Urinary bladder (tissue), 4 donors: Measurements from ENCODE around the gene IL3. TPM values are rescaled to one million over a fixed set of nuclear protein-coding genes. Genes with fewer than 3 reads are reported as not detected.

Experiments
- DNase-seq: peaks from one replicate; pipeline ENCODE4 v3.0.0-alpha.2; 2015; ENCODE audit errors: extremely low spot score
- H3K27ac ChIP-seq: one replicate; pipeline ENCODE4 v1.5.1; 2013; ENCODE audit warnings: low read depth, mild to moderate bottlenecking, moderate library complexity
- H3K36me3 ChIP-seq: one replicate; pipeline ENCODE4 v1.6.1; 2013; ENCODE audit warnings: mild to moderate bottlenecking, moderate library complexity; ENCODE audit not compliant: insufficient read depth
- H3K4me1 ChIP-seq: one replicate; pipeline ENCODE4 v1.6.1; 2013; ENCODE audit warnings: mild to moderate bottlenecking, moderate library complexity; ENCODE audit not compliant: insufficient read depth
- H3K4me3 ChIP-seq: one replicate; pipeline ENCODE4 v1.5.1; 2013; ENCODE audit warnings: low read depth, low read length
- WGBS: extraction: QIAGEN DNeasy Blood & Tissue Kit; methylation state at CpG from one replicate; pipeline ENCODE4 v1.1.7; 2013; 5-methylcytosine and 5-hydroxymethylcytosine counted together
- polyA plus RNA-seq: library from polyadenylated mRNA; stranded (reverse); fragments of 200-250 nt; gene quantifications from one replicate; pipeline ENCODE4 v1.2.3, GENCODE V29; 2013
- total RNA-seq: library from RNA; depleted of rRNA; stranded (reverse); fragments of >200 nt; gene quantifications from one replicate; pipeline ENCODE4 v1.2.3, GENCODE V29; 2014
- donor health status: healthy with polysubstance abuse.
- donor health status: healthy.

The IL3 gene, protein sequence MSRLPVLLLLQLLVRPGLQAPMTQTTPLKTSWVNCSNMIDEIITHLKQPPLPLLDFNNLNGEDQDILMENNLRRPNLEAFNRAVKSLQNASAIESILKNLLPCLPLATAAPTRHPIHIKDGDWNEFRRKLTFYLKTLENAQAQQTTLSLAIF
- total RNA-seq (not detected), polyA plus RNA-seq (not detected)

DNA sequence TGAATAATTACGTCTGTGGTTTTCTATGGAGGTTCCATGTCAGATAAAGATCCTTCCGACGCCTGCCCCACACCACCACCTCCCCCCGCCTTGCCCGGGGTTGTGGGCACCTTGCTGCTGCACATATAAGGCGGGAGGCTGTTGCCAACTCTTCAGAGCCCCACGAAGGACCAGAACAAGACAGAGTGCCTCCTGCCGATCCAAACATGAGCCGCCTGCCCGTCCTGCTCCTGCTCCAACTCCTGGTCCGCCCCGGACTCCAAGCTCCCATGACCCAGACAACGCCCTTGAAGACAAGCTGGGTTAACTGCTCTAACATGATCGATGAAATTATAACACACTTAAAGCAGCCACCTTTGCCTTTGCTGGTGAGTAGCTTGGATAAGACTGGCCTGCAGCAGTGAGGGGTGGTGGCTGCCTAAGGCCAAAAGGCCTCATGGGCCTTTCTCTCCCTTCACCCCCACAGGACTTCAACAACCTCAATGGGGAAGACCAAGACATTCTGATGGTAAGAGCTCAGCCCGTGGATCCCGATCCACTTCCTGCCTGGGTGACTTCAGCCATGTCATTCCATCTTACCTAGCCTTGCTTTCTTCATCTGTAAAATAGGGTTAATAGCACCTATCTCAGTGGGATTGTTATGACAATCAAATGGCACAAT is at the start of gene IL3:
Gene IL3, plus strand, starts transcription at position 155 of the 661 bp plus-strand sequence. Its CDS starts 52 bp downstream, at position 207.
- no peak for DNase-seq
- WGBS: 88% methylated on average over 16 of the region's 16 CpGs

DNA sequence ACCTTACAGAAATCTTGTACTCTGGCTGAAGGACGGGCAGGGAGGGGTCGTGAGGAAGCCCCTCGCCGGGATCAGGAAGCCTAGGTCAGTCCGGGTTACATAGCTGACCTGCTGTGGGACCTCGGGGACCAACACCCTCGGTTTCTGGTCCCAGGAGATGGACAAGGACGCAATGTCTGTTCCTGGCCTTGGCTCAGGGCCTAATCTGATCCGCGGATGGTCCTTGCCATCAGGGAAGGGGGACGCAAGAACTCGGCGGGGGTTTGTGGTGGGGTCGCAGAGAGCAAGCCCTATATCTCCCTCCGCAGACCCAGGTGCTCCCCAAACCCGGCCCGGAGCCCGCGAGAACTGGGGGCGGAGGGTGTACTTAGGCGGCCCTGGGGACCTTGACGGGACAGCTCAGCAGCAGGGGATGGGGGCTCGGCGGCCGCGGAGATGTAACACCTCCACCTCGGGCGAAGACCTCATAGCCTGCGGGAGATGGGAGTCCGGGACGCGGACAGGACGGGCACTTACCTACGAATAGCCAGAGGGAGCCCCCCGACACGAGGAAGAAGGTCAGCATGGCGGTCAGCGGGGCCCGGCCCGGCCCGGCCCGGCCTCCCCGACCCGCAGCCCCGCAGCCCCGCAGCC is 49.4 kb upstream of the IL3 start:
- WGBS: 4% methylated on average over 46 of the region's 46 CpGs
- Histone ChIP-seq H3K27ac (no peak overlapping the region), H3K4me1 (no peaks in the 10 kb centered on the region), H3K36me3 (no peaks in the 10 kb centered on the region), H3K4me3 (peak overlapping the region; percentile 54)
- no peak for DNase-seq

More for the DNA sequence above, at the start of gene IL3:
- Histone ChIP-seq H3K4me1 (no peaks in the 10 kb centered on the region), H3K27ac (no peak within 1 kb of the TSS), H3K4me3 (no peak within 1 kb of the TSS), H3K36me3 (no peaks in the 10 kb centered on the region)

DNA sequence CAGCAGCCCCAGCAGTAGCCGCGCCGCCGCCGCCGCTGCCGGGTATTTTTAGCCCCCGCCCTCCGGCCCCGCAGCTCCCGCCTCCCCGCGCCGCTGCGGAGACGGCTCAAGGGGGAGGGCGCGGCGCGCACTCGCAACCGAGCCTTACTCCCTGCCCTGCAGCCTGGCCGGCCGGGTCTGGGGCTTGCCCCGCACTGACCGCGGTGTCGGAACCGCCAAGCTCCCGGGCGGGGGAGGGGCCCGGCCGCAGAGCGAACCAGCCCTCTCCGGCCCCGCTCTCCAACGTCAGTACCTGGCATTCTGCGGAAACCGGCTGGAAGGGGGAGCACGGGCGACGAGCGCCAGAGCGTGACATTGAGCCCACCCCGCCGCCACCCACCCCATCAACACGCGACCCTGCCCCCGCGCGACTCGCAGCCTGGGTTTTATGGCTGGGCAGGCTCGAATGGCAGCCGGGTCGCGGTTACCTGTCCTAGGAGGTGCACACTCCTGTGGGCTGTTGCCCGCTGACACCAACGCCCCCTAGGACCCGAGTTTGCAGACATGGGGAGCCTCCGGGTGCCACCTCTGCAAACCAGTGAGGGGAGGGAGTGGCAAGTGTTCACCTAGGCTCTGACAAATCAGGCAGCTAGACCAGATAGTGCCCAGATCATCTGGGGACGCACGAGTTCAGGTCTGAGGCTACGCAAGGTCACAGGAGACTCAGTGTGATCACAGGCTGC is 48.7 kb upstream of the IL3 start, which contains the start of gene ACSL6:
Gene ACSL6, minus strand, starts transcription at position 37 of the 722 bp plus-strand sequence. CDS start 105 bp downstream, outside the sequence.
- WGBS: 4% methylated on average over 61 of the region's 63 CpGs
- H3K4me3 ChIP-seq: peak within 1 kb of the TSS; percentile 54
- no peaks in the 10 kb centered on the region for H3K4me1 ChIP-seq
- no peaks in the 10 kb centered on the region for H3K36me3 ChIP-seq
- no peak for DNase-seq
- H3K27ac ChIP-seq: no peak within 1 kb of the TSS

DNA sequence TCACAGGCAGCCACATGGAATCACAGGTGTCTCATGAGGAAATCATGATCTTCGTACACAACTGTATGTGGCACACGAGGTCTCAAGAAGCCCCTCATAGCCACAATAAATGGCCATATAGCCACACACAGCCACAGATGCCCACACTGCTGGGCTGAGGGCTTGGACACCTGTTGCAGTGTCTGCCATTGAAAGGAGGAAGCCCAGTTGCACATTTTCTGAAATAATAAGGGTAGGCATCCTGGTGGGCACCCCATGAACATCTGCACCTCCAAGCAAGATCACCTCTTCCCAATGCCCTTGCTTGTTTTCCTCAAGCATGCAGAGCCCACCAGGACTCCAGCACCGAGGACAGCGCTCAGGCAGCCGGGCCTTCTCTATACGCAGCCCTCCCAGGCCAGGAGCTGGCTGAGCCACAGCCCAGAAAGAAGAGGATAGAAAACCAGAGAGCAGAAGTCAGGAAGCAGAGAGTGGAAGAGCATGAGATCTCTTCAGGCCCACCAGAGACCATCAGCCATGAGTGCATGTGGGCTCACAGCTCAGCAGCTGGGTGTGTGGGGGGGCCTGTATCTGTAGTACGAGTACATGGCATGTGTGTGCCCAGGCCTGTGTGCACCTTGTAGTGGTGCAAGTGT is 48.0 kb upstream of the IL3 start:
- H3K4me1 ChIP-seq: no peaks in the 10 kb centered on the region
- WGBS: 26% methylated on average over 7 of the region's 7 CpGs
- H3K4me3 ChIP-seq: no peak overlapping the region
- peak; percentile 25 for DNase-seq
- H3K27ac ChIP-seq: no peak overlapping the region
- no peaks in the 10 kb centered on the region for H3K36me3 ChIP-seq

DNA sequence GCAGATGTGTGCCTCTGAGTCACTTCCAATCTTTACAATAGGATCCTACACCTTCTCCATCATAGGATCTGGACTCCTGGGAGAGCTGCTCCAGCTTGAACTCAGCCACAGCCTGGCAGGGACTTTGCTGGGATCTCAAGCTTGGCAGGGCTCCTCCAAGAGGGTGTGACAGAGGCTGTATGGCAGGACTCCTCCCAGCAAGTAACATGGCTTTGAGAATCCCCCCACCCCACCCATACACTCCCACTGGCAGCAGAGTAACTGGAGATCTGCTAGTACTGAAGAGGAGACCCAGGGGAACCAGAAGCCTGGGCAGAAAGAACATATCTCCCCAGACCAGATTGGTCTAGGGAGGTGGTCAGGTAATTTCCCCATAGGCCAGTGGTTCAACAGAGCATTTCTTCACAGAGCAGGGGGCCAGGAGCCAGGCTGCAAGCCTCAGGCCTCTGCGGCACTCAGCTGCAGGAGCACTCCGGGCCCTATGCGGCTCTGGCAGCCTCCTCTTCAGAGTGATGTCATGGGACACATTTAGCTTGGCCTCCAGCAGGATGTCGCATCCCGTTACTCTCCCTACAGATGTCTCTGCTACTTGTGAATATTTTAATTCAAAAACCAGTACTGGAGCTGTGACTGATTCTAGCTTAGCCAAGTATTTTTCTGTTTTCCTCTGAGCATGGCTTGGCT is 47.3 kb upstream of the IL3 start:
- 78% methylated on average over 5 of the region's 5 CpGs for WGBS
- Histone ChIP-seq H3K4me1 (no peaks in the 10 kb centered on the region), H3K27ac (no peak overlapping the region), H3K4me3 (no peak overlapping the region), H3K36me3 (no peaks in the 10 kb centered on the region)
- DNase-seq: no peak

DNA sequence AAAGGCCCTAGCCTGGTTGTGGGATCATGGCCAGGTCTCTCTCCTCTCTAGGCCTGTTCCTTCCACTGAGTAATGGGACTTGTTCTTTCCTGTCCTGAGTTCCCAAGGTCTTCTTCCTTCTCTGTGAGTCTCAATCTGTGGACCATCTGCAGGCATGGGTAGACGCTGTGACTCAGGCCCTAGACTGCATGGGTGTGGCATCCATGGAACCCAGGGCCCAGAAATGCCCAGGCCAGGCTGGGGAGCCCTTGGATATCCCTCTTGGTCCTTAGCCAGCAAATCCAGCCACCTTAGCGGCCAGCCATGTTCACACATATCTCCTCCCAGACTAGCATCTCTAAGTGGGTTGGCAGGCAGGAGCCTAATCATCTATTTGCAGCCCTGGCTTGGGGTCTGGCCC is 46.7 kb upstream of the IL3 start:
- Histone ChIP-seq H3K36me3 (no peaks in the 10 kb centered on the region), H3K27ac (no peak overlapping the region), H3K4me1 (no peaks in the 10 kb centered on the region), H3K4me3 (no peak overlapping the region)
- WGBS: 81% methylated on average over 2 of the region's 2 CpGs
- no peak for DNase-seq

DNA sequence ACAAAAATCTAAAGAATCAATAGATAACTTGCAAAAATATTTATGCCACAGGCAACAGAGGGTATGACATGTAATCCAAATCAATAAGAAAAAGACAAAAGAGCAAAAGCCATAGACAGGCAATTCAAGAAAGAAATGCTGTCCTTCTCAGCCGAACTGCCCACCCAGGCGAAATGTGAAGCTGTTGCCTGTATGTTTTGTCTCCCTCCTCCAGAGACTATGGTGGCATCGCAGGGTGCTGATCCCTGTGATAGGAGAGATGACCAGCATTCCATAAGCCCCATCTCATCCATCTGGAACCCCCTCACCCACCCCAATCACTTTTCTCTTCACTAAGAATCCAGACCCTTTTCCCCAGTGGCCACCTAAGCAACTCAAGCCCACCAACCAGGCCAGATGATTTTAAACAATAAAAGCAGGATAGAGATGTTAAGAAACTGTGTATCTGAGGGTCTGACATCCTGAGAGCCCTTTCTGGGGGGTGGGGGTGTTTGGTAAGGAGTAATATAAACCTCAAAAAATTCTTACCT is 43.7 kb upstream of the IL3 start:
- H3K4me1 ChIP-seq: no peaks in the 10 kb centered on the region
- no peak overlapping the region for H3K27ac ChIP-seq
- WGBS: 82% methylated on average over 3 of the region's 3 CpGs
- no peaks in the 10 kb centered on the region for H3K36me3 ChIP-seq
- no peak overlapping the region for H3K4me3 ChIP-seq
- DNase-seq: no peak

DNA sequence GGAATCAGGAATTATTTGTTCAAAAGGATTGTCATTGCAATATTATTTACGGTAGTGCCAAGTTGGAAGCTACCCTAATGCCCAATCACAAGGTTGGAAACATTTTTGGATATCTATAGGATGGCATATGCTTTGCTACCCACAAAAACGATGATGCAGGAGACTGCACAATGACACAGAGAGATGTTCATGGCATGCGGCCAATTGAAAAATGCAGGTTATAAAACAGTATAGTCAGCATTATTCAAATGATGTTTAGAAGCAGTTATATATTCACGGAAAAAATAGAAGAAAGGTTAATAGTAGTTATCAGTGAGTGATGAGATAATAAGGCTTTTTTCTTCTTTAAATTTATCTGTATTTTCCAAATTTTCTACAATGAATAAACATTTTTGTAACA is 43.1 kb upstream of the IL3 start:
- 36% methylated on average over 4 of the region's 4 CpGs for WGBS
- H3K27ac ChIP-seq: no peak overlapping the region
- H3K36me3 ChIP-seq: no peaks in the 10 kb centered on the region
- DNase-seq: no peak
- no peak overlapping the region for H3K4me3 ChIP-seq
- no peaks in the 10 kb centered on the region for H3K4me1 ChIP-seq

DNA sequence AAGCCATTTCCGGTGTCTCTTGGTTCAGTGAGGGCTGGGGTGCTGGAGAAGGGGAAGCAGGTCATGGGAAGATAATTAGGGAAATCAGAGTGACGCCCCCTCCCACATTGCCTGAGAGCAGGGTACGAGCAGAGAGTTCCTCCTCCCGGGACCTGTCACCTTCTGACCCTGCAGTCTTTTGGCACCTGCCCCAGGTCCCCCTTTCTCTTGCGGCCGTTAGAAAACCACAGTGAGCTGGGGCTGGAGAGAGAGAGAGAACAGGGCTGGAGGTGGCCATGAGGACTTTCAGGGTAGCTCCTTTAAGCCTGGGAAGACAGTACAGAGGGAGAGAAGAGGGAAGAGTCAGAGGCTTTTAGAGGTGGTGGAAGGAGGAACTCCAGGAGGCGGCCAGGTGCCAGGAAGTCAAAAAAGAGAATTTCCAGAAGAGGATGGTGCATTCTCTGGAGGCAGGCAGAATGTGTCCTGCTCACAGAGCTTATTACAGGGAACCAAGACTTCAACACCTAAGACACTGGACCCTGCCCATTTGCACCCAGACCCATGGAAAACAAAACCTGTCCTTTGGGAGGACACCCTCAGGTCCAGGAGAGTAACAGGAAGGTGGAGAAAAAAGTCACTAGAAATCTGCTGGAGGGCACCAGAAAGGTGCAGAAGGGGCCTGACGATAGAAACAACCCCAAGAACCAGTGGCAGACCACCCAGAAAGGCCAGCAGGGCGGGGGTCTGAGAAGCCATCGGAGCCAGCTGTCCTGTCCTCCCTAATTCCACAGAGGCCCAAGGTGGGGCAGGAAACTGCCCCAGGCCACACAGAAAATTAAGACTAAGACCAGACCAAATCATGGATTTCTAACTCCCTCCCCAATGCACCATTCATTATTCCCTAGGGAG is 42.5 kb upstream of the IL3 start:
- Histone ChIP-seq H3K27ac (no peak overlapping the region), H3K36me3 (no peaks in the 10 kb centered on the region), H3K4me1 (no peaks in the 10 kb centered on the region), H3K4me3 (no peak overlapping the region)
- 31% methylated on average over 10 of the region's 10 CpGs for WGBS
- no peak for DNase-seq

DNA sequence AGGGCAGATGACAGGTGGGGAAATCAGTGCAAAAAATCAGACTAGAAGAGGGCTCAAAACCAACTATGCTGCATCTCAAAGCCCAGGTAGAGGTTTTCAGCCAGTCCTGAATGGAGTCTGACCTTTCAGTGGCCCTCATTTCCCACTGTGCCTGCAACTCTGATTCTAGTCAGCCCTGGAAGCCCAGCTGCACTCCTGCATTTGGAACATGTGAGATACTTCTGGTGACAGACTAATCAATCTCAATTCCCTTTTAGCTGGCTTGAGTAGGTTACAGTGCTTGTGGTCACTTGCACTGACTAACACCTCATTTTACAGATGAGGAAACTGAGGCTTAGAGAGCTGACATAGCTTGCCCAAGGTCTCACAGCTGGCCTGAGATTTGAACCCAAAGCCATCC is 41.1 kb upstream of the IL3 start:
- H3K27ac ChIP-seq: no peak overlapping the region
- H3K4me3 ChIP-seq: no peak overlapping the region
- no peak for DNase-seq
- no peaks in the 10 kb centered on the region for H3K36me3 ChIP-seq
- H3K4me1 ChIP-seq: no peaks in the 10 kb centered on the region

DNA sequence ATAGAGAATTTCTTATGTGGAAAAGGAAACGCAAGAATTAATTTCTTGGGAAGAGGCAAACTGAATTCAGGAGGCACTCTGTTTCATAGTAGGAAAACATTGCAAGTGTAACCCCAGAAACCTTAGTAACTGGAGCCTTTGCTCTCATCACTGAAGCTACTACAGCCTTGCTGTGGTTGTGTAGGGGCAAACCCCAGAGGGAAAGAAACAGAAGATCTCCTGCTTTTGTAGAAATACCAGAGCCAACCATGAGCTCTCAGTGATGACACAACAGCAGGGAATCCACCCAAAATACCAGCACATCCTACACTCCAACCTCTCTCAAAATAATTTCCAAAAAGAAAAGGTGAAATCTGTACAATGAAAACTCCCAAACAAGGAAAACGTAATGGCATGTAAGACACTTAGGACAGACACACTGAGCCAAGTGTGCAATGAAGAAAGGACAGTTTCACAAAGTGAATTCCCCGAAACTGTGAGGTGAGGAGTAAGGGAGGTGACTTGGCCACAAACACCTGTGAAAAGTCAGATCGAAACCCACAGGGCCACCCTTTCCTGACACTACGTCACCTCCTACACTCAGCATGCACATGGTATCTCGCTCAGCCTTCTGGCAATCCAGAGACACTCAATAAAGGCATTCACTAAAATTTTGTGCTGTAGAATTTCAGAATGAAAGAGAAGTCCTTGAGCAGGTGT is 40.4 kb upstream of the IL3 start:
- WGBS: 80% methylated on average over 6 of the region's 6 CpGs
- DNase-seq: no peak
- Histone ChIP-seq H3K4me3 (no peak overlapping the region), H3K36me3 (no peaks in the 10 kb centered on the region), H3K27ac (no peak overlapping the region), H3K4me1 (no peaks in the 10 kb centered on the region)
